ENCODE results near the gene CCNL2.

- TF ChIP-seq, protein P1, sequence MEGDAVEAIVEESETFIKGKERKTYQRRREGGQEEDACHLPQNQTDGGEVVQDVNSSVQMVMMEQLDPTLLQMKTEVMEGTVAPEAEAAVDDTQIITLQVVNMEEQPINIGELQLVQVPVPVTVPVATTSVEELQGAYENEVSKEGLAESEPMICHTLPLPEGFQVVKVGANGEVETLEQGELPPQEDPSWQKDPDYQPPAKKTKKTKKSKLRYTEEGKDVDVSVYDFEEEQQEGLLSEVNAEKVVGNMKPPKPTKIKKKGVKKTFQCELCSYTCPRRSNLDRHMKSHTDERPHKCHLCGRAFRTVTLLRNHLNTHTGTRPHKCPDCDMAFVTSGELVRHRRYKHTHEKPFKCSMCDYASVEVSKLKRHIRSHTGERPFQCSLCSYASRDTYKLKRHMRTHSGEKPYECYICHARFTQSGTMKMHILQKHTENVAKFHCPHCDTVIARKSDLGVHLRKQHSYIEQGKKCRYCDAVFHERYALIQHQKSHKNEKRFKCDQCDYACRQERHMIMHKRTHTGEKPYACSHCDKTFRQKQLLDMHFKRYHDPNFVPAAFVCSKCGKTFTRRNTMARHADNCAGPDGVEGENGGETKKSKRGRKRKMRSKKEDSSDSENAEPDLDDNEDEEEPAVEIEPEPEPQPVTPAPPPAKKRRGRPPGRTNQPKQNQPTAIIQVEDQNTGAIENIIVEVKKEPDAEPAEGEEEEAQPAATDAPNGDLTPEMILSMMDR (conservative IDR thresholded peaks at IDR 0.05; ENCODE audit: low read depth in 2 of 2): no peak
- TF ChIP-seq POLR2AphosphoS5 (IDR thresholded peaks at IDR 0.05; ENCODE audit: low read depth): no peak
- no peak for TF ChIP-seq EZH2 (IDR thresholded peaks at IDR 0.05; ENCODE audit: low read depth, unreplicated experiment)
These were observed 53.2 kb downstream of the CCNL2 start for GRCh38 chr1:1345860-1346500.
